ENCODE results near the gene GRM7.

The GRM7 gene

GRCh38 chr3:7607083-7607482 lies 746.2 kb downstream of the GRM7 start:
- DNase-seq: no peak

GRCh38 chr3:7607676-7608075 lies 746.8 kb downstream of the GRM7 start:
- no peak for DNase-seq

- DNase-seq: no peak
Observed at GRCh38 chr3:7610634-7611033, 749.7 kb downstream of the GRM7 start.

- DNase-seq: no peak
Observed at GRCh38 chr3:7615043-7615442, 754.1 kb downstream of the GRM7 start.

- DNase-seq: no peak
Observed at GRCh38 chr3:7618606-7619005, 757.7 kb downstream of the GRM7 start.

- DNase-seq: no peak
Observed at GRCh38 chr3:7620401-7620800, 759.5 kb downstream of the GRM7 start.

GRCh38 chr3:7621046-7621630 lies 760.2 kb downstream of the GRM7 start:
- no peak for DNase-seq

- DNase-seq: no peak
Observed at GRCh38 chr3:7621651-7622050, 760.7 kb downstream of the GRM7 start.

GRCh38 chr3:7625021-7625420 lies 764.1 kb downstream of the GRM7 start:
- no peak for DNase-seq

- no peak for DNase-seq
Observed at GRCh38 chr3:7630351-7630911, 769.5 kb downstream of the GRM7 start.

- DNase-seq: no peak
Observed at GRCh38 chr3:7630925-7631324, 770.0 kb downstream of the GRM7 start.

GRCh38 chr3:7632305-7632704 lies 771.4 kb downstream of the GRM7 start:
- no peak for DNase-seq

- DNase-seq: no peak
Observed at GRCh38 chr3:7637694-7638093, 776.8 kb downstream of the GRM7 start.

- no peak for DNase-seq
Observed at GRCh38 chr3:7638103-7638502, 777.2 kb downstream of the GRM7 start.

GRCh38 chr3:7640787-7641186 lies 779.9 kb downstream of the GRM7 start:
- DNase-seq: no peak

GRCh38 chr3:7646851-7647250 lies 785.9 kb downstream of the GRM7 start:
- no peak for DNase-seq

GRCh38 chr3:7650466-7650865 lies 789.6 kb downstream of the GRM7 start:
- no peak for DNase-seq

GRCh38 chr3:7651274-7651673 lies 790.4 kb downstream of the GRM7 start:
- DNase-seq: no peak

- no peak for DNase-seq
Observed at GRCh38 chr3:7657214-7658112, 796.5 kb downstream of the GRM7 start.

GRCh38 chr3:7658294-7658693 lies 797.4 kb downstream of the GRM7 start:
- DNase-seq: no peak

GRCh38 chr3:7659079-7659478 lies 798.2 kb downstream of the GRM7 start:
- no peak for DNase-seq

- no peak for DNase-seq
Observed at GRCh38 chr3:7663771-7664170, 802.9 kb downstream of the GRM7 start.

- no peak for DNase-seq
Observed at GRCh38 chr3:7667774-7668173, 806.9 kb downstream of the GRM7 start.

GRCh38 chr3:7669641-7670040 lies 808.7 kb downstream of the GRM7 start:
- no peak for DNase-seq
